NCI-H1105 treated with DMSO at 0.1 percent for 48 hours (cell line): Measurements from ENCODE around the gene SMOC1.

Source experiments
- DNase-seq: peaks from one replicate; lab custom pipeline; 2025; lab: John Stamatoyannopoulos, UW

The SMOC1 gene

GRCh38 chr14:69982886-69983285, 103.7 kb downstream of the SMOC1 start:
- no peak for DNase-seq

DNA sequence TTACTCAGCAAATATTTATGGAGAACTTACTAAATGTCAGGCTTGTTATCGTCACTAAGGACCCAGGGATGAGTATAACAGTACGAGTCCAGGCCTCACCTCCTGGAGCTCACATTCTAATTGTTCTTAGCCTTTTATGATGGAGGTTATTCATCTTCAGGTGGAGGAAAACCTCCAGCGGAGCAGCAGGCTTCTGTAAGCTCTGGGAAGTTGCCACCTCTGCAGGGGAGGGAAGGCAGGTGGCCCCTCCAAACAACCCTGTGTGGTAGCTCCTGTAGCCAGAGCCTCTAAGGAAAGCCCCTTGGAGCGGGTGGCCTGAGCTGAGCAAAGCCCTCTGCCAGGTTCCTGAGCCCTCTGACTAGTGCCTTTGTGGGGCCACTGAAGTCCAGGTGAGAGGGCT, 104.1 kb downstream of the SMOC1 start:
- DNase-seq = no peak

- DNase-seq = no peak
These were observed 106.2 kb downstream of the SMOC1 start for GRCh38 chr14:69985463-69985862.

DNA sequence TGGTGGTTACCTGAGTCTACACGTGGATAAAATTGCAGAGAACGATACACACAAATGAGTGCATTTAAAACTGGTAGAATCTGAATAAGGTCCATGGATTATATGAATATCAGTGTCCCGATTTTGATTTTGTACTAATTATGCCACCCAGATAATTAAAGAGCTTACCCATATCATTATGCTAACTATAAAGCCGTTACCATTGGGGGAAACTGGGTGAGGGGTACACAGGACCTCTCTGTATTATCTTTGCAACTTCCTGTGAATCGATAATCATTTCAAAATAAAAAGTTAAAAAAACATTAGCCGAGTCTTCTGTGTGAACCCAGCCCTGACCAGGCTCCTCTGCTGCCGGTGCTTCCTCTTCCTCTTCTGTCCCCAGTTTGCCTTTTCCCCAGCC, 107.1 kb downstream of the SMOC1 start:
- no peak for DNase-seq

DNA sequence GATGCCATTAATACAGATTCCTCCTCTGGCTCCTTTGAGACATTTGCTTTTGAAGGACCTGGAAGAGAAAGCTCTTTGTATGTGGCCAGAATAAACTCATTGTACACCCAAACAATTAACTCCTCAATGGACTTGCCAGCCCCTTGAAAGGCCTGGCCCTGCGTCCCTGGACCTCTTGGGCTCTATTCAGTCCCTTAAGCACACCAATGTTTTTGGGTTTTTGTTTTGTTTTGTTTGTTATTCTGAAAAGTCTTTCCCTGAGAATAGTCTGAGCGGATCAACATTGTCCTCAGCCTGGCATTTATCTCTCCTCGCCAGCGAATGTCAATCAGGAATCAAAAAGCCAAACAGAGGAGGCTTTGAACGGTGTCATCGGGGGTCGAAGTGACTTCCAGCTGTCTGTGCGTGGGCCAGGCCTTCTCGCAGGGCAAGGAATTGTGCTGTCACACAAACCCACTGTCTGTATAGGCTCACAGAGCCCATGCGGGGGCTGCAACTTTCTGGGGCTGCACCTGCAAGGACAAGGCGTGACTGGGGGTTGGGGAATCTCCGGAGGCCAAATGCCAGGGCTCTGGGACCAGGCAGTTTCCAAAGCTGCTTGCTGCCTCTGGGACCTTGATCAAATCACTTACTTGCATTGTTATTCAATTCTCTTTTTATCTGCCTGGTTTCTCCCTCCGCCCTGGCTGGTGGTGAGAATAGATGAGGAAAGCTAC, 108.3 kb downstream of the SMOC1 start:
- DNase-seq = no peak

DNA sequence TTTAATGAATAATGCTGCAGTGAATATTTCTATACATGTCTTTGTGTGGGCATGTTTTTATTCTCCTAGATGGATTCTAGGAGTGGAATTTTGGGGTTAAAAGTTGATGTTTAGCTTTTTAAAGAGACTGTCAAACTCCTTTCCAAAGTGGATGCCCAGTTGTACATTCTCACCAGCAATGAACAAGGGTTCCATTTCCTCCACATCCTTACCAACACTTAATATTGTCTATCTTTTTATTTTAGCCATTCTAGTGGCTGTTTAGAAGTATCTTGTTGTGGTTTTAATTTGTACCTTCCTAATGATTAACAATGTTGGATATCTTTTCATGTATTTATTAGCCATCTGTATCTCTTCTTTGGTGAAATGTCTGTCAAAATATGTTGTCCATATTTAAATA, 109.8 kb downstream of the SMOC1 start:
- DNase-seq = no peak

DNA sequence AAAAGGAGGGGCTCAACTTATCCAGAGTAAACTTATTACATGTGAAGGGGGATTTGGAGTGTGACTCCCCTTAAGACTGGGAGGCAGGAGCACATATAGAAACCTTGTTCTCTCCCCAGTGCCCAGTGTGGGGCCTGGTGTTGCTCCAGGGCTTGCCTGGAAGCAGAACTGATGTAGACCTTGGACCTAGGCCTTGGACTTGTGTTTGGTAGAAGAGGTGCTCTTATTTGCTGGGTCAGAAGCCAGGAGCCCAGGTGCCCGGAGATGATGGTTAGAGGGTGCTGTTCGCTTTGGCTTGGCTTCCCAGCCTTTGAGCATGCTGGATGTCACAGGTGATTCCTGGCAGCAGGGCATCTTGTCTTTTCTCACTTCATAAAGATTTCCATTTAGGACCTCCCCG, 110.4 kb downstream of the SMOC1 start:
- no peak for DNase-seq

DNA sequence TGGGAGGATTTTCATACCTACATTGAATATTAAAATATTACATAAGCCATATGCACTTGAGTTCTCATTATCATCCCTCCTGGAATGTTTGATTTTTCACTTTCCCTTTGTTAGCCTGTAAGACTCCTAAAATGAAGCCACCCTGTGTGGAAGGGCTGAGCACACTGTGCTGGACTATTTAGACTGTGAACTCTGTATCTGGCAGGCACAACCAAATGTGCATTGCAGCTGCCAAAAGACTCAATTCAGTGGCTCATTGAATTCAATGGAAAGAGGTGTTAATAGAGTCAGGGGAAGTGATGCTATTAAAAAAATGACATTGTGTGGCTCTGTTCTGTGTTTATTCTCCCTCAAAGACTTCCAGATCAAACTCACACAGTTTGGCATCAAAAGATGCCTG, 111.1 kb downstream of the SMOC1 start:
- DNase-seq = no peak

GRCh38 chr14:69991422-69991821, 112.2 kb downstream of the SMOC1 start:
- DNase-seq = no peak

DNA sequence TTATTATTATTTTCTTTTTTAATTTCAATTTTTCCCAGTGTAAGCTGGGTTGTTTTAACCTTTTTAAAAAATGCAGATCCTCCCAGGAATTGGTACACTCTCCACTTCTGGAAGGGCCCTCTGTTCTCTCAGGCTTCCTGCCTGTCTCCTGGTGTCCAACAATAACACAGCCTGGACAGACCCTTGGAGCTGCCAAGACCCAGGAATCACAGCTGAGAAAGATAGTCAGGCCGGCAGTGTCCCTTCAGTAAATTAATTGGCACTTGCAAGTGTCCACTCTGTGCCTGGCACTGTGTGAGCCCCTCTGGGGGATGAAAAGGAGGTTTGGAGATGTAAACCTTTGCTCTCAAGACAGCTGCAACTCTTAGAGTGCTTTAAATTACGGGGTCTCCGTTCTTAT, 113.3 kb downstream of the SMOC1 start:
- no peak for DNase-seq

- DNase-seq = no peak
These were observed 114.1 kb downstream of the SMOC1 start for GRCh38 chr14:69993326-69993725.

DNA sequence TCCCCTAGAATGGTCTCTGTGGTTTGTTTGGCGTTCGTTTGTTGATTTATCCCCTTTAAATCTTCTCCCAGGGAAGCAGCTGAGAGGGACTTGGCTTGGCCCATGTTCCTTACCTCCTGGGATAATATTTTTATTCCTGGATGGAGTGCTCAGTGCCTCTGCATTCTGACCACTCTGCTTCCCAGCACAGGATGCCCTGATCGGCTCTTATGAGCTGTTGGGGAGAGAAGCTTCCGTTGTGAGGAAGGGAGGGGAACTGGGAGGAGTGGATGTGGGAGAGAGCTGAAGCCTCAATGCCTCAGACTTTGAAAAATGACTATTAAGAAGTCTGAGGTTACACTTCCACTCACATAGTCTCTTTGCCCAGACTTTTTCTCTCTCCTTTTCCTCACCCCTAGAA, 114.8 kb downstream of the SMOC1 start:
- DNase-seq = no peak

DNA sequence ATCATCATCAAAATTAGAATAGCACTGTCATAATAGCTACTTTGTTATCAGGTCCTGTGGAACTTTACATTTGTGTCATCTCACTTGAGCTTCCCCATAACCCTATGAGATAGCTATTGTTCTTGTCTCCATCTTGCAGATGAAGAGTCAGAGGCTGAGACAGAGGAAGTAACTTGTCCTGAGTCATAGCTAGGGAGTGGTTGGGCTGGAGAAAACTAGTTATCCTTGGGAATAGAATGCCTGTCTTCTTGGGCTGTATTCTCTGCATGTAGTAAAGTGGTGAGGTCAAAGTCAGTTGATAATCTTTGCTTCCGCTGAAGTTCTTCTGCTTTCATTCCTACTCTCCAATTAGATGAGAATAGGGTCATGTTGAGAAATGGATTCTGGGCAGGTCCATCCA, 117.0 kb downstream of the SMOC1 start:
- DNase-seq = no peak

DNA sequence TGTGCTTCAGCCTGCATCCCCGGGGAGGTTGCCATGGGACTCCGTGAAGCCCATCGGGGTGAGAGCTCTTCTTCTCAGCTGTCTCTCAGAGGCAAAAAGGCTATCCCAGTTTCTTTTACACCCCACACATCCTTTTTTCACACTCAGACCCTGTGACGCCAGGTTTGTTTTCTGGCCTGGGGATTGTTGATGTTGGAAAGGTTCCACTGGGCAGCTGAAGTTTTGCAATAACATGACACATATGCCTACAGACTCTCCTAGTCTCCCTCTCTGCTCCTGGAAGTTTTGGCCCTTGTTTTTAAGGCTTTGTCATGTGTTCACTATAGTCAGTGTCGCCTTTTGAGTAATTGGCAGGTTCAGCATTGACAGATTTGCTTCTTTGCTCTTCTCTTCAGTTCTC, 118.6 kb downstream of the SMOC1 start:
- no peak for DNase-seq

GRCh38 chr14:69999261-69999674, 120.1 kb downstream of the SMOC1 start:
- no peak for DNase-seq

DNA sequence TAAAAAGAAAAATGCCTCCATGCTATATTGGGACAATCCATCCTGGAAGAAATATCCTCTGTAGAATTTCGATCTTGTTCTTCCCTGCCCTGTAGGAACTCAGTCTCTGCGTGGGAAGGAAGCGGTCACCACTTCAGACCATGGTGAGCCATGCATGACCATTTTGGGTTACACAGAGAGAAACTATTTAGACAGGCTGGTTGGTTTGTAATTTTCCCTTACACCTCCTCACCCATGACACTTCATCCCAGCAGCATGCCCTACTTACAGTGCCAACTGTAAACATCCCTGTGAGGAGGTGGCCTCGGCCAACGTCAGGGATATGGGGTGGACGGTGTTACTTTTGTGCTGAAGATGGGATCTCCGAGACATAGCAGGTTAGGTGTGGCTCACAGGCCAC, 121.4 kb downstream of the SMOC1 start:
- DNase-seq = no peak

GRCh38 chr14:70002589-70003346, 123.6 kb downstream of the SMOC1 start:
- no peak for DNase-seq

- DNase-seq = no peak
These were observed 125.6 kb downstream of the SMOC1 start for GRCh38 chr14:70004791-70005190.

- DNase-seq = no peak
These were observed 126.1 kb downstream of the SMOC1 start for GRCh38 chr14:70005281-70005805.

DNA sequence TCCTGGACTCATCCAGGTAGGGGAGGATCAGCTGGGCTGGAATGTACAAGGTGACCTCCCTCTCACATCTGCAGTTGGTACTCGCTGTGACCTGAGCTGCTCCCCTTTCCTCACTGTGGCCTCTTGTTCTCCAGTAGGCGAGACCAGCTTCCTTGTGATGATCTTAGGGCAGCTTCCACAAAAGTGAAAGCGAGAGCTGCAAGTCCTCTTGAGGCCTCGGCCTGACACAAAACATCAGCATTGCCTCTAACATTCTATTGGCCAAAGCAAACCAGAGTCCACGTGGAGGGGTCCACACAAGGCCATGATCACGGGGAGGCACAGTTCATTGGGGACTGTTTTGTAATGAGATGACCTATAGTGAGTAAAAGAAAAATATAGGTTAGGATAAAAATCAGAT, 127.5 kb downstream of the SMOC1 start:
- no peak for DNase-seq

- no peak for DNase-seq
These were observed 129.4 kb downstream of the SMOC1 start for GRCh38 chr14:70008284-70009262.

- DNase-seq = no peak
These were observed 130.7 kb downstream of the SMOC1 start for GRCh38 chr14:70009961-70010360.
